Measurements from ENCODE around the gene RPS19.

DNA sequence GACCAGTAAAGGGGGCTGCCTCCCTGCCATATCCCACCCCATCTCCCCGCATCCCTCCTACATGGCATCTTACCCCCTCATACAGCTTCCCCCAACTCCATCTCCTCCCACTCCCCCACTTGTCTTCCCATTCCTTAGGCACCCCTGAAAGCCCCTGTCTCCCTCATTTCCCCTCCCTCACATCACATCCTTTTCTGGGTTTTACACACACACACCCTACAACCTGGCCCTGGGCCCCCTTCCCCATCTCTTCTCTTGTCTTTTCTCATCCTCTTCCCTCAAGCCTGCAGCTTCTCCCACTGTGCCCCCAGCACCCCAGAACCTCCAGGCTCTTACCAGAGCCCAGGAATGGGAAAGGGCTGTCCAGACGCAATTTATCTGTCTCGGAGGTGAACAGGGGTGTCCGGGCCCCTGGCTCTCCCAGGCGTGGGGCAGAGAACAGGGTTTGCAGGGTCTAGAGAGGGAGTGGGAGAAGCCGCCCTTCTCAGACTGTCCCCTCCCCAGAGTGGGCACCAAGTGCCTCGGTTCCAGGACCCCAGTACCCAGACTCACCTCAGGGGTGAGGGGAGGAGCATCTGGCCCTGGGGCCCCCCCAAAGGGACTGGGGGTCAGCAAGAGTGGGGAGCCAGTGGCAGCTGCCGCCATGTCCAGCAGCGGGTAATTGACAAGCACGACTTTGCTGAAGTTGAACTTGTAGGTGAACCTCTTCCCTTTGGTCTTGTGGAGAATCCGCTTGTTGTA lies 48.8 kb downstream of the RPS19 start:
- TF ChIP-seq, protein P1, sequence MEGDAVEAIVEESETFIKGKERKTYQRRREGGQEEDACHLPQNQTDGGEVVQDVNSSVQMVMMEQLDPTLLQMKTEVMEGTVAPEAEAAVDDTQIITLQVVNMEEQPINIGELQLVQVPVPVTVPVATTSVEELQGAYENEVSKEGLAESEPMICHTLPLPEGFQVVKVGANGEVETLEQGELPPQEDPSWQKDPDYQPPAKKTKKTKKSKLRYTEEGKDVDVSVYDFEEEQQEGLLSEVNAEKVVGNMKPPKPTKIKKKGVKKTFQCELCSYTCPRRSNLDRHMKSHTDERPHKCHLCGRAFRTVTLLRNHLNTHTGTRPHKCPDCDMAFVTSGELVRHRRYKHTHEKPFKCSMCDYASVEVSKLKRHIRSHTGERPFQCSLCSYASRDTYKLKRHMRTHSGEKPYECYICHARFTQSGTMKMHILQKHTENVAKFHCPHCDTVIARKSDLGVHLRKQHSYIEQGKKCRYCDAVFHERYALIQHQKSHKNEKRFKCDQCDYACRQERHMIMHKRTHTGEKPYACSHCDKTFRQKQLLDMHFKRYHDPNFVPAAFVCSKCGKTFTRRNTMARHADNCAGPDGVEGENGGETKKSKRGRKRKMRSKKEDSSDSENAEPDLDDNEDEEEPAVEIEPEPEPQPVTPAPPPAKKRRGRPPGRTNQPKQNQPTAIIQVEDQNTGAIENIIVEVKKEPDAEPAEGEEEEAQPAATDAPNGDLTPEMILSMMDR (IDR thresholded peaks at IDR 0.05; ENCODE audit: poor library complexity), result no peak
- no peak for TF ChIP-seq EZH2phosphoT487 (IDR thresholded peaks at IDR 0.05; ENCODE audit: low read depth, severe bottlenecking, unreplicated experiment)
- no peak for TF ChIP-seq EZH2 (IDR thresholded peaks at IDR 0.05; ENCODE audit: borderline replicate concordance)

Measured in hepatocyte (in vitro differentiated cells).